Spleen (tissue), 11 donors: ENCODE data around the gene PTPN3. TPM values are rescaled to one million over a fixed set of nuclear protein-coding genes. Genes with fewer than 3 reads are reported as not detected.

Experiments
- DNase-seq: peaks from one replicate; pipeline ENCODE4 v3.0.0-alpha.2; 2020
- H3K27ac ChIP-seq, 8 donors: fragments of 200-600 bp; sonication (generic) in 7 of 8; 1 replicate in 4 of 8; 2 replicates in 4 of 8; pipeline versions ENCODE4 v1.5.0 to v1.8.0; 2016 to 2021; ENCODE audit warnings: inconsistent platforms in 4 of 8, mild to moderate bottlenecking in 4 of 8, moderate library complexity in 1 of 8
- H3K27me3 ChIP-seq, 7 donors: fragments of 200-600 bp; sonication (generic) in 6 of 7; replicated peaks in 1 of 7; 1 replicate in 4 of 7; 2 replicates in 3 of 7; pipeline versions ENCODE4 v1.5.0 to v1.8.0; 2016 to 2021; ENCODE audit warnings: inconsistent platforms in 3 of 7, mild to moderate bottlenecking in 1 of 7
- H3K36me3 ChIP-seq, 6 donors: fragments of 200-600 bp; sonication (generic) in 5 of 6; 1 replicate in 4 of 6; 2 replicates in 2 of 6; pipeline versions ENCODE4 v1.5.0 to v1.8.0; 2016 to 2021; ENCODE audit warnings: inconsistent platforms in 2 of 6
- H3K4me1 ChIP-seq, 6 donors: fragments of 200-600 bp; sonication (generic) in 5 of 6; 1 replicate in 3 of 6; 2 replicates in 3 of 6; pipeline versions ENCODE4 v1.5.0 to v1.8.0; 2016 to 2021; ENCODE audit warnings: inconsistent platforms in 3 of 6
- H3K4me3 ChIP-seq, 8 donors: fragments of 200-600 bp; sonication (generic) in 7 of 8; 1 replicate in 4 of 8; 2 replicates in 4 of 8; pipeline versions ENCODE4 v1.5.0 to v1.8.0; 2016 to 2021; ENCODE audit warnings: inconsistent platforms in 4 of 8, mild to moderate bottlenecking in 4 of 8, moderate library complexity in 2 of 8
- H3K9me3 ChIP-seq, 8 donors: fragments of 200-600 bp; sonication (generic) in 7 of 8; 1 replicate in 4 of 8; 2 replicates in 4 of 8; pipeline versions ENCODE4 v1.5.0 to v1.8.0; 2016 to 2021; ENCODE audit warnings: inconsistent platforms in 4 of 8
- POLR2A ChIP-seq, 3 donors: fragments of 450-650 bp; IDR thresholded peaks; one replicate each; pipeline ENCODE4 v1.5.1; 2017; ENCODE audit warnings: antibody characterized with exemption in 3 of 3, mild to moderate bottlenecking in 1 of 3
- POLR2AphosphoS5 ChIP-seq, 3 donors: sonication (generic); formaldehyde crosslinking; IDR thresholded peaks; one replicate each; pipeline ENCODE4 v1.5.1; 2017; ENCODE audit warnings: antibody characterized with exemption in 3 of 3
- WGBS, 5 donors: extraction: QIAGEN DNeasy Blood & Tissue Kit in 3 of 5; methylation state at CpG; one replicate each; pipeline versions ENCODE4 v1.1.5 to v1.1.7; 2013 to 2018; 5-methylcytosine and 5-hydroxymethylcytosine counted together
- intact Hi-C: fragments of 100-400 bp; cut with DNase I; formaldehyde crosslinking; loops from one replicate; pipeline ENCODE4 v1.15.0; 2023; ENCODE audit warnings: low total_unique reads
- polyA plus RNA-seq, 3 donors: library from polyadenylated mRNA; stranded (reverse); fragments of 200-250 nt; gene quantifications; one replicate each; pipeline ENCODE4 v1.2.1, GENCODE V29; 2013
- total RNA-seq, 7 donors: library from RNA; depleted of rRNA in 3 of 7; stranded (reverse); fragments of >200 nt in 3 of 7; fragmentation: NEBNext Ultra II Directional in 4 of 7; extraction: Animal tissue kit (Norgen Biotek cat#: 25700) in 4 of 7; gene quantifications; one replicate each; pipeline versions ENCODE4 v1.1.0 to v1.2.1, GENCODE V29; 2016 to 2021
- TF ChIP-seq, protein P1 (sequence below), 11 experiments: fragments of 200-600 bp in 7 of 11; fragments of 450-650 bp in 4 of 11; sonication (generic) in 4 of 11; IDR thresholded peaks in 8 of 11; conservative IDR thresholded peaks in 3 of 11; 1 replicate in 7 of 11; 2 replicates in 4 of 11; pipeline versions ENCODE4 v1.4.0 to v1.8.0; 2016 to 2021; ENCODE audit warnings: antibody characterized with exemption in 11 of 11, inconsistent platforms in 4 of 11, mild to moderate bottlenecking in 1 of 11
- donor health status: healthy with polysubstance abuse.
- donor health status: DM: no; HTN: no; CAD: no; lungs with moderate emphysema.
- donor health status: DM: no; HTN: no; CAD: no.
- donor health status: Bipolar disorder and iron deficiency.
- donor health status: healthy.
- donor health status: DM: no; HTN: no; CAD: no.
- donor health status: DM: yes; HTN: yes; CAD: no.

PTPN3 gene
- total and polyA plus RNA-seq, 10 donors = 0.20 to 1.7 (median 0.48) TPM

DNA sequence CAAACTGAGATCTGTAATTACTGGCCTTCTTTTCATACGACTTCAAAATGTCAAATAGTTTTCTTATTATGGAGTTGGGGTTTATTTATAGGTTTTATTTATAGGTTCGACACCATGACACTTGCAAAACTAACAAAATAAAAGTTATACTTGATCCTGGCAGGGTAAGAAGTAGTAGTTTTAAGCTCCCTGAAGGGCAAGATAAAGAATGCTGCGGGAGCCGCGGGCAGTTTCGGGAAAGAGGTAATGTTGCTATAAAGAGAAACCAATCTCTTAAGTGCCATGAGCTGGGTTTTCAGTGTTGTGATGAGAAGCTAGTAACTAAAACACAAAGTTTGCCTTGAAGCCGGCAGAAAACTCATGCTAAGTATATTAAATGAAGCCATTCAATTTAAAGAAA is 24.8 kb downstream of the PTPN3 start:
- H3K9me3 ChIP-seq = no peaks in the 10 kb centered on the region
- H3K4me1 ChIP-seq = no peaks in the 10 kb centered on the region
- DNase-seq = no peak
- H3K27ac ChIP-seq = no peak overlapping the region
- H3K36me3 ChIP-seq = no peaks in the 10 kb centered on the region
- no peak overlapping the region for H3K4me3 ChIP-seq
- 74 to 80% (median 79%) methylated on average over 7 of the region's 7 CpGs for WGBS, 5 donors
- peaks cover 0 to 57% (median 0%) of the 10 kb centered on the region in 7 donors for H3K27me3 ChIP-seq
- no peak for TF ChIP-seq POLR2A (IDR thresholded peaks at IDR 0.05)
- TF ChIP-seq, protein P1, sequence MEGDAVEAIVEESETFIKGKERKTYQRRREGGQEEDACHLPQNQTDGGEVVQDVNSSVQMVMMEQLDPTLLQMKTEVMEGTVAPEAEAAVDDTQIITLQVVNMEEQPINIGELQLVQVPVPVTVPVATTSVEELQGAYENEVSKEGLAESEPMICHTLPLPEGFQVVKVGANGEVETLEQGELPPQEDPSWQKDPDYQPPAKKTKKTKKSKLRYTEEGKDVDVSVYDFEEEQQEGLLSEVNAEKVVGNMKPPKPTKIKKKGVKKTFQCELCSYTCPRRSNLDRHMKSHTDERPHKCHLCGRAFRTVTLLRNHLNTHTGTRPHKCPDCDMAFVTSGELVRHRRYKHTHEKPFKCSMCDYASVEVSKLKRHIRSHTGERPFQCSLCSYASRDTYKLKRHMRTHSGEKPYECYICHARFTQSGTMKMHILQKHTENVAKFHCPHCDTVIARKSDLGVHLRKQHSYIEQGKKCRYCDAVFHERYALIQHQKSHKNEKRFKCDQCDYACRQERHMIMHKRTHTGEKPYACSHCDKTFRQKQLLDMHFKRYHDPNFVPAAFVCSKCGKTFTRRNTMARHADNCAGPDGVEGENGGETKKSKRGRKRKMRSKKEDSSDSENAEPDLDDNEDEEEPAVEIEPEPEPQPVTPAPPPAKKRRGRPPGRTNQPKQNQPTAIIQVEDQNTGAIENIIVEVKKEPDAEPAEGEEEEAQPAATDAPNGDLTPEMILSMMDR (IDR thresholded peaks at IDR 0.05 in 8 of 11, conservative IDR thresholded peaks at IDR 0.05 in 3 of 11) = no peak
- no peak for TF ChIP-seq POLR2AphosphoS5 (IDR thresholded peaks at IDR 0.05)
- intact Hi-C loops = no loop called here

DNA sequence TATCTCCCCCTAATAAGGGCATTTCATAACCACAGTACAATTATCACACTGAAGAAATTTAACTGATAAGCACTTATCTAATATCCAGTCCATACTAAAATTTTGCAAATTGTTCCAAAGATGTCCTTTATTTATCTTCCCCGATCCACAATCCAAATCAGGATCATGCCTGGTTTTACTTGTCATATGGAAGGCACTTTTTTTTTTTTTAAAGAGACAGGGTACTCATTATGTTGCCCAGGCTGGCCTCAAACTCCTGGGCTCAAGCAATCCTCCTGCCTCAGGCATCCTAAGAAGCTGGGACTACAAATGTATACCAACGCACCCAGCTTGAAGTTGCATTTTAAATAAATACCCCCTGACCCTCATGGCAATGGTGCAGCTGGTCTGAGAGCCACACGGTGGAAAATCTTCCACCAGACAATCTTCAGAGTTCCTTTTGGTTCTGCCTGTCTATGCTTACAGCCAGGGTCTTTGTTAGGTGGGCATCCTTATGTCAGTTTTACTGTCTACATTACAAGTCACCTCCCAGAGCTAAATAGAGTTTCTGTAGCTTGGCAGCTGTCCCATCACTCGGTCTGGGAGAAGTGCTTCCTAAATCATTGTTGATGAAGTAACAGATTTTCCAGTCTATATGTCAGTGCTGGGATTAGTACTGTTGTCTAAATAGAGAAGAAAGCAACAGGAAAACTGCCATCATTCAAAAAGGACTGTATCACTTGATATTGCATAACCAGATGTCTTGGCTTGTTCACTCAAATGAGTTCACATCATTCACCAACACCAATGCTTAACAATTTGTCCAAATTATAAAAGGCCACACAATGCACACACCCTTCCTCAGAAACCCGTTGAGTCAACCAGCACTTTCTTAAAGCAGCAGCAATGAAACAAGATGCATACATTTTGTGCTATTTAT is 26.4 kb downstream of the PTPN3 start:
- H3K4me3 ChIP-seq = no peak overlapping the region
- DNase-seq = no peak
- no peaks in the 10 kb centered on the region for H3K9me3 ChIP-seq
- H3K4me1 ChIP-seq = no peaks in the 10 kb centered on the region
- intact Hi-C loops = no loop called here
- no peak for TF ChIP-seq POLR2A (IDR thresholded peaks at IDR 0.05)
- TF ChIP-seq POLR2AphosphoS5 (IDR thresholded peaks at IDR 0.05) = no peak
- TF ChIP-seq, protein P1 (IDR thresholded peaks at IDR 0.05 in 8 of 11, conservative IDR thresholded peaks at IDR 0.05 in 3 of 11) = no peak
- 43 to 59% (median 57%) methylated on average over 5 of the region's 5 CpGs for WGBS, 5 donors
- no peak overlapping the region for H3K27ac ChIP-seq
- peaks cover 0 to 57% (median 0%) of the 10 kb centered on the region in 7 donors for H3K27me3 ChIP-seq
- no peaks in the 10 kb centered on the region for H3K36me3 ChIP-seq

- no peak overlapping the region for H3K4me3 ChIP-seq
- H3K27me3 ChIP-seq = peaks cover 0 to 57% (median 0%) of the 10 kb centered on the region in 7 donors
- DNase-seq = no peak
- H3K36me3 ChIP-seq = no peaks in the 10 kb centered on the region
- no peak overlapping the region for H3K27ac ChIP-seq
- intact Hi-C loops = loop anchor here (5.0 kb wide), 1 partner anchor 223 kb away; no protein-coding TSS in a partner anchor
- H3K9me3 ChIP-seq = no peaks in the 10 kb centered on the region
- no peaks in the 10 kb centered on the region for H3K4me1 ChIP-seq
- WGBS, 5 donors = 36 to 47% (median 42%) methylated on average over 13 of the region's 13 CpGs
- TF ChIP-seq, protein P1 (IDR thresholded peaks at IDR 0.05 in 8 of 11, conservative IDR thresholded peaks at IDR 0.05 in 3 of 11) = peak; percentile 29 to 92 (median 79)
- TF ChIP-seq POLR2AphosphoS5 (IDR thresholded peaks at IDR 0.05) = no peak
- TF ChIP-seq POLR2A (IDR thresholded peaks at IDR 0.05) = no peak
Observed at GRCh38 chr9:109469646-109470358, 28.3 kb downstream of the PTPN3 start.

GRCh38 chr9:109468927-109469326 is 29.2 kb downstream of the PTPN3 start:
- TF ChIP-seq POLR2A (IDR thresholded peaks at IDR 0.05) (no peak), POLR2AphosphoS5 (IDR thresholded peaks at IDR 0.05) (no peak)
- TF ChIP-seq, protein P1 (IDR thresholded peaks at IDR 0.05 in 8 of 11, conservative IDR thresholded peaks at IDR 0.05 in 3 of 11) = no peak
- no peaks in the 10 kb centered on the region for H3K9me3 ChIP-seq
- intact Hi-C loops = loop anchor here (5.0 kb wide), 1 partner anchor 222 kb away; no protein-coding TSS in a partner anchor
- H3K4me1 ChIP-seq = no peaks in the 10 kb centered on the region
- H3K27ac ChIP-seq = no peak overlapping the region
- peaks cover 0 to 56% (median 0%) of the 10 kb centered on the region in 7 donors for H3K27me3 ChIP-seq
- no peaks in the 10 kb centered on the region for H3K36me3 ChIP-seq
- no peak for DNase-seq
- WGBS, 5 donors = 82 to 96% (median 88%) methylated on average over 5 of the region's 5 CpGs
- H3K4me3 ChIP-seq = no peak overlapping the region
